Measurements from ENCODE around the gene MED9.

MED9 gene

DNA sequence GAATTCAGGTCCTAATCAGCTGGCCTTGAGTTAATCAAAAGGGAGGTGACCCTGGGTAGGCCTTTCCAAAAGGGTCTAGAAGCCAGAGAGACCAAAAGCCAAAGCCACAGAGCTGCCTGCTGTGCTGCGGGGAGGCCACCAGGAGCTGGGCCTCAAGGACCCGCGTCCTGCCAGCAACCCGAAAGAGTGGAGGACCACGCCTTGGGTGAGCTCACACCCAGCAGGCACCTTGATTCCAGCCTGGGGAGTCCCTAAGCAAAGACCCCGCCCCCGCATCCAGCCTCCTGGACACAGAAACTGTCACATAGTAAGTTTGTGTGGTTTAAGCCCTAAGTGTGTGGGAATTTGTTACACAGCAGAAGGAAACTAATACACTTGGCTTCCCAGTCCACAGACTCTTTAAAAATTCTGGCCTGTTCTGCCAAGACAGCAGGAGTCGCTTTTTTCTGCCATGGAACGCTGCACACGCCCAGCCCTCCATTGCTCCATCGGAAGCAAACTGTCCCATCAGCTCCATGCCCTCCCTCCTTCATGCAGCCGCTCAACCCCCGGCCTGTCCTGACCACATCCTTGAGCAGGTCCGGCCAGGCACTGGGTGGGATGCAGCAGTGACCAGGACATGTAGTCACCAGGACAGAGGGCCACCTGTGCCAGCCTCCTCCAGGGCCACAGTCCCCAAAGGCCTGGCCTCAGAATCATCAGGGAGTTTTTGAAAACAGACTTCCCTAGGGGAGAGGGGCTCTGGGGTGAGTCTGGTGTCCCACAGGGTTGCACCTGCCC, 40.3 kb downstream of the MED9 start:
- DNase-seq, result no peak

- DNase-seq, result no peak
Observed at GRCh38 chr17:17518014-17518413, 41.2 kb downstream of the MED9 start.

DNA sequence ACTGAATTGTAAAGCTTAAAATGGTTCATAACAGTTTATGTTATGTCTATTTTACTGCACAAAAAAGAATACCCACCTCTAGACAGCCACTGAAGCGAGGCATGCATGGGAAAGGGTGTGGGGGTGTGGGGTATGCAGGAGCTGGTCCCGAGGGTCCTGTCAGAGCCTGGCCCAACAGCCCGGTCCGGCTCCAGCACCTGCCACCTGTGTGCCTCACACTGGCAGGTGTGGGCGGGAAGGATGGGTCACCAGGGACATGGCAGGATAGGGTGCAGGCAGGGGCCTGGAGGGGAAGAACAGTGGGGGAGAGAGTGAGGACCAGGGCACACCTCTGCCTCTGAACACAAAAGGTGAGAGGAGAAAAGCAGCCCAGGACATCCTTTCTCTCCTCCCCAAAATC, 42.2 kb downstream of the MED9 start:
- no peak for DNase-seq

GRCh38 chr17:17519886-17520285, 43.1 kb downstream of the MED9 start:
- DNase-seq, result no peak

GRCh38 chr17:17520599-17521232, 43.9 kb downstream of the MED9 start:
- no peak for DNase-seq

DNA sequence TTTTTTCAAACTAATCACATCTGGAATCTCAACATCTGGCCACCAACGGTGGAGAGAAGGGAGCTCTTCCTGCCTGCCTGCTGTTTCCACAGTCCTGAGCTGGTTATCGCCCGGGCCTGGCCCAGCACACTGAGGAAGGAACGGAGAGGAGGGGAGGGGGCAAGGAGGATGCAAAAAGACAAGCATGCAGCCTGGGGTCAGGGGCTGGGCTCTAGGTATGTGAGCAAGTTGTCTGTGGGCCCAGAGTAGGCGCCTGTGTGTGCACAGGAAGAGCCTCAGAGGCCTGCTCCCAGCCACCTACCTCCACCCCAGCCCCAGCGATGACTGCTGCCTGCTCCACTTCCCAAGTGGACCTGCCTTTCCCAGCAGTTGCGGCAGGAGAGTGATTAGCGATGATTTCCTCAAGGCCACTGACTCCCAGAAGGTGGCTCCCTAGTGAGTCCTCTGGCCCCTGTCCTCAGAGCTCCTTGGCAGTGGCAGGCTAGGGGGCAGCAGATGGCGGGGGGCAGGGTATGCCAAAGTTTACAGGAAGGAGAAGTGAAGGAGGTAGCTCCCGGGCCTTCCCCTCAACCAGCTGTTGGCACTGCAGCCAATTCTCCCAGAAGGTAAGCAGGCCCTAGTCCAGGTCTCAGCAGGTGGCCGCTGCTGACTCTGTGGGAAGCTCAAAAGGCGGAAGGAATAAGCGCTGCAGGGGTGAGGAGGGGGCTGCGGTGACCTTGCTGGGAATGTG, 46.4 kb downstream of the MED9 start:
- no peak for DNase-seq

DNA sequence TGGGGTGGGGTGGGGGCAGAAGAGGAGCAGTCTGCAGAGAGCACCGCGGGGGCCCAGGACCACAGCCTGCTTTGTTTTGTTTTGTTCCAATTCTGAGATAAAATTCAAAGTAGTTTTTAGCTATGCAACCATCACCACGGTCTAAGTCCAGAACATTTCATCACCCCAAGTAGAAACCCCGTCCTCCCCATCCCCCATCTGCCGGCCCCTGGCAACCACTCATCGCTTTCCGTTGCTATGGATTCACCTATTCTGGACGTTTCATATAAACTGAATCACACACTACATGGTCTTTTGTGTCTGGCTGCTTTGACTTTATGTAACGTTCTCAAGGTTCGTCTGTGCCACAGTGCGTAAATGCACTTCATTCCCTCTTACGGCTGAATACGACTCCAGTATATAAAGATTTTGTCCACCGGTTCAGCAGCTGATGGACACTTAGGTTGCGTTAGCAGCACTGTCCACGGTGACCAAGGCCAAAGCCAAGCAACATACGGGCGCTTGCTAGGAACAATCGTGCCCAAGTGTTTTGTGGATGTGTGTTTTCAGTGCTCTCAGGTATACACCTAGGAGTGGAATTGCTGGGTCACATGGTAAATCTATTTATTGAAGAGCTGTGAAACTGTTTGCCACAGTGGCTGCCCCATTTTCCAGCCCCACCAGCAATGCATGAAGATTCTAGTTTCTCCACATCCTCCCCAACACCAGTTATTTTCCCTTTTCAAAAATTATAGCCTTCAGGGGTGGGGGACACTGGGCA, 47.1 kb downstream of the MED9 start:
- no peak for DNase-seq

DNA sequence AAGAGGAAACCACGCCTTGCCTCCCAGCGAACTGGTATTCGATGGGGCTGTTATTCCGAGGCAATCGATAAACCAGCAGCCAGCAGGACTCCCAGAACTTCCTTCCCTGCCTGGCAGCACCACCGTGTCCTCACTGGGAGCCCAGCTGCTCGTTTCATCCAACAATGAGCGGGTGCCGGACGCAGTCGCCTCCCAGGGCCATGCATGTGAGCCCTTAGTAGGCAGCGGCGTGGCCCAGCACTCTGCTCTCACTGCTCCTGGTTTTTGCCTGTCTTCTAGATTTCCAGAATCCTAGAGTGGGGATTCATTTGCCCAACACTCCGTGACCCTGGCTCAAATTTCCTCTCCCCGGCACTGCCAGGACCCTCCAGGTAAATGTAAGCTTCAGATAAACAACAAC, 48.5 kb downstream of the MED9 start:
- no peak for DNase-seq

GRCh38 chr17:17525956-17526355, 49.2 kb downstream of the MED9 start:
- DNase-seq, result no peak

DNA sequence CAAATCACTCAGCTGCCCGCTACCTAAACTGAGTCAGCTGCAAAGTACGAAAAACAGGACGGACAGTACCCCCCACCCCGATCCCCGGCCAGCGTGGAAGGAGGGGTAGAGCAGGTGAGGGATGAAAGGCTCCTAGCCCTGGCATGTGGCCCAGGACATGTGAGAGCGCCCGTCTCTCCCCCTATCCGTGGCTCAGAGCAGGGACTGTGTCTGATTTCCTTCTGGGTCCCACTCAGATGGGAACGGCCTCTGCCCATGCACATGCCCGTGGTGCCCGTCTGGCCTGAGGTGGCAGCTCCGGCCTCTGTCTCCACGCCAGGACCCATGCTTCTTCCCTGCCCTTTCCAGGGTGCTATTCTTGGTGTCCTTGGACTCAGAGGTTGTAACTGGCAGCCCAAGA, 49.6 kb downstream of the MED9 start:
- no peak for DNase-seq

DNA sequence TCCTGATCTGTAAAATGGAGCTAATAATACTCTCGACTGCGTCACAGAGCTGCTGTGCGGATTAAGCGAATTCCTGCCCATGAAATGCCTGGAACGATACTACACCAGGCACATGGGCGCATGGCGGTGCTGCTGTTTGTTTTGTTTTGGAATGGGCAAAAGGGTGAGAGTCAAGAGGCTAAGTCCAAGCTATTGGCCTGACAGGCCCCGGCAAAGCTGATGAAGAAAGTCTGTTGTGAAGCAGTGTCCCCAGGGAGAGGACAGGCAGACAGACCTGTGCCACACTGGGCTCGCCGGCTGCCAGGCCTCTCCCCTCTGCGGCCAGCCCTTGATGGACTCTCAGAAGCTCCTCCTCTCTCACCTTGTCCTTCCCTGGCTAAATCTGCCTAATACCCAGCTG, 50.7 kb downstream of the MED9 start:
- no peak for DNase-seq

- DNase-seq, result no peak
Observed at GRCh38 chr17:17527956-17528500, 51.2 kb downstream of the MED9 start.

- DNase-seq, result no peak
Observed at GRCh38 chr17:17528696-17529652, 52.2 kb downstream of the MED9 start.

GRCh38 chr17:17531156-17531555, 54.4 kb downstream of the MED9 start:
- DNase-seq, result no peak

GRCh38 chr17:17532991-17533390, 56.2 kb downstream of the MED9 start:
- DNase-seq, result no peak

DNA sequence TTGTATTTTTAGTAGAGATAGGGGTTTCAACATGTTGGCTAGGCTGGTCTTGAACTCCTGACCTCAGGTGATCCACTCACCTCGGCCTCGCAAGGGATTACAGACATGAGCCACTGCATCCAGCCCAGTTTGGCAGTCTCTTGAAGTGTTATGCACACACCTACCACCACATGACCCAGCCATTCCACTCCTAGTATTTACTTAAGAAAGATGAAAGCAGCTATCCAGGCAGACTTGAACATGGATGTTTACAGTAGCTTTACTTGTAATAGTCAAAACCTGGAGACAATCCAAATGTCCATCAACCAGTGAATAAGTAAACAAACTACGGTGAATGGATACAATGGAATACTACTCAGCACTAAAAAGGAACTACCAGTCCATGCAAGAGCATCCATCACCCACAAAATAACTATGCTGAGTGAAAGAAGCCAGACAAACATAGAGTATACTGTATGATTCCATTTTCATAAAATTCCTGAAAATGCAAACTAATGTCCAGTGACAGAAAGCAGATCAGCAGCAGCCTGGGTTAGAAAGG, 57.2 kb downstream of the MED9 start:
- DNase-seq, result no peak

- no peak for DNase-seq
Observed at GRCh38 chr17:17535957-17536356, 59.2 kb downstream of the MED9 start.

GRCh38 chr17:17536702-17537101, 59.9 kb downstream of the MED9 start:
- no peak for DNase-seq

DNA sequence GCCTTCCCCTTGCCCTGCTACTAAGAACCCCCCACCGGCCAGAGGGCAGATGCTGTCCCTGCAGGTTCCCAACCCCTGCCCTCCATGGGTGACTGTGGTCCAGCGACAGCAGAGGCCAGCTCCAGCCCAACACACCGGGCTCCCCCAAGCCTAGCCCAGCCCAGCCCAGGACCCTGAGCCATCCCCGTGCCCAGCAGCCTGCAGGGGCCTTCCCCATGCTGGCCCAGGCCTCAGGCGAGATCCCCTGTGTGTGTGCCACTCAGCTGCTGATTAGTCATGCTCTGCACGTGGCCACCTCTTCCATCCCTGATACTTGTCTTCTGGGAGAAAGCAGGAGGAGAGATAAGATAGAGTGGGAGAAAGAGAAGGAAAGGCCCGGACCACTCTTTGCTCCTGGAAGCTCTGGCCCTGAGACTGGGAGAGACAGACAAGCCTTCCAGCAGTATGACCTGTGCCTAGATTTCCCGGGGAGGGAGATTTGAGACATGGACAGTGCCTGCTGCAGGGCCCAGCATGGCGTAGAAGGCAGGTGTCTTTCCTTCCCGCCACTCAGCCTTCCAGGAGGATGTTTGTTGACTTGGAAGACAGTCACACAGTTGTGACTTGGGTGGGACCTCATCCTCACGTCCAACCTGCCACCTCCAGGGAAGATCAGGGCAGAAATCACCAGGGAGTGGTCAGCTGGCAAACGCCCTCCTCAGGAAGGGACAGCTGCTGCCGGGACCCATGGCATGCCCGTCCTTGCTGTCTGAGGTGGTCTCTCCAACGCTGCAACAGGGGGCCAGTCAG, 60.7 kb downstream of the MED9 start:
- DNase-seq, result no peak

All from central memory CD4-positive, alpha-beta T cell (primary cell).